RWPE2 (cell line): ENCODE data around the gene ARPC2.

Source experiments
- ATAC-seq: fragments of 200-7000 bp; cut with Tn5 transposase; 3 replicates; pipeline ENCODE4 v1.9.1; 2021; ENCODE audit warnings: low read depth
- DNase-seq: peaks from one replicate; pipeline ENCODE4 v3.0.0-alpha.2; 2020; ENCODE audit warnings: low spot score
- H3K27ac ChIP-seq: fragments of 450-650 bp; 2 replicates; pipeline ENCODE4 v1.5.1; 2017; ENCODE audit warnings: mild to moderate bottlenecking; ENCODE audit not compliant: poor library complexity, severe bottlenecking
- H3K27me3 ChIP-seq: fragments of 250-450 bp; sonication (Bioruptor Pico); 2 replicates; pipeline ENCODE4 v1.5.1; 2021; ENCODE audit warnings: mild to moderate bottlenecking, moderate library complexity; ENCODE audit not compliant: insufficient read depth, poor library complexity, severe bottlenecking
- H3K36me3 ChIP-seq: fragments of 250-450 bp; sonication (Bioruptor Pico); 2 replicates; pipeline ENCODE4 v1.5.1; 2020; ENCODE audit warnings: low read depth, mild to moderate bottlenecking, moderate library complexity
- H3K4me1 ChIP-seq: fragments of 250-450 bp; sonication (Bioruptor Pico); 2 replicates; pipeline ENCODE4 v1.5.1; 2021; ENCODE audit warnings: mild to moderate bottlenecking, moderate library complexity; ENCODE audit not compliant: insufficient read depth, poor library complexity, severe bottlenecking
- H3K4me3 ChIP-seq: fragments of 250-450 bp; sonication (Bioruptor Pico); 2 replicates; pipeline ENCODE4 v1.5.1; 2021; ENCODE audit warnings: mild to moderate bottlenecking, moderate library complexity; ENCODE audit not compliant: severe bottlenecking
- H3K9me3 ChIP-seq: fragments of 250-450 bp; sonication (Bioruptor Pico); 2 replicates; pipeline ENCODE4 v1.5.1; 2021; ENCODE audit warnings: mild to moderate bottlenecking, moderate library complexity; ENCODE audit not compliant: severe bottlenecking
- TF ChIP-seq, protein P1 (sequence below): fragments of 450-650 bp; IDR thresholded peaks from one replicate; pipeline ENCODE4 v1.5.1; 2017; ENCODE audit warnings: mild to moderate bottlenecking, moderate library complexity; ENCODE audit not compliant: poor library complexity, severe bottlenecking

Gene ARPC2

DNA sequence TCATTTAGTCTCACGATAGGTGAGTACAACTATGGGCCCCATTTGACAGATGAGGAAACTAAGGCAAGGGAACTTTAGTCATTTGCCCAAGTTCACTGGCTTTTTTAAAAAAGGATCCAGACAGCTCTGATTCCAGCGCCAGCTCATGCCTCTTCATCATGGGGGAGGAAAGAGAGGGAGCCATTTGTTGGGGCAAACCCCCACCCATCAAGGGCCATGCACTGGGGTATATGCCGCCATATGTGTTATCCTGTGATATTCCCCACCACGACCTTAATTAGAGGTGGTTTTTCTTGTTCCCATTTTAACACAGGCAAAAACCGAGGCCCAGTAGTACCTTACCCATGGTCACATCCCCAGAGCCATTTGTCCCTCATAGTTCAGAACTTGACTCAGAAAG, 43.2 kb downstream of the ARPC2 start:
- Histone ChIP-seq H3K27ac (no peak overlapping the region), H3K4me3 (no peak overlapping the region), H3K4me1 (no peaks in the 10 kb centered on the region), H3K36me3 (peaks cover 14% of the 10 kb centered on the region), H3K9me3 (no peaks in the 10 kb centered on the region), H3K27me3 (no peaks in the 10 kb centered on the region)
- ATAC-seq (no peak), DNase-seq (no peak)
- TF ChIP-seq, protein P1, sequence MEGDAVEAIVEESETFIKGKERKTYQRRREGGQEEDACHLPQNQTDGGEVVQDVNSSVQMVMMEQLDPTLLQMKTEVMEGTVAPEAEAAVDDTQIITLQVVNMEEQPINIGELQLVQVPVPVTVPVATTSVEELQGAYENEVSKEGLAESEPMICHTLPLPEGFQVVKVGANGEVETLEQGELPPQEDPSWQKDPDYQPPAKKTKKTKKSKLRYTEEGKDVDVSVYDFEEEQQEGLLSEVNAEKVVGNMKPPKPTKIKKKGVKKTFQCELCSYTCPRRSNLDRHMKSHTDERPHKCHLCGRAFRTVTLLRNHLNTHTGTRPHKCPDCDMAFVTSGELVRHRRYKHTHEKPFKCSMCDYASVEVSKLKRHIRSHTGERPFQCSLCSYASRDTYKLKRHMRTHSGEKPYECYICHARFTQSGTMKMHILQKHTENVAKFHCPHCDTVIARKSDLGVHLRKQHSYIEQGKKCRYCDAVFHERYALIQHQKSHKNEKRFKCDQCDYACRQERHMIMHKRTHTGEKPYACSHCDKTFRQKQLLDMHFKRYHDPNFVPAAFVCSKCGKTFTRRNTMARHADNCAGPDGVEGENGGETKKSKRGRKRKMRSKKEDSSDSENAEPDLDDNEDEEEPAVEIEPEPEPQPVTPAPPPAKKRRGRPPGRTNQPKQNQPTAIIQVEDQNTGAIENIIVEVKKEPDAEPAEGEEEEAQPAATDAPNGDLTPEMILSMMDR = no peak

DNA sequence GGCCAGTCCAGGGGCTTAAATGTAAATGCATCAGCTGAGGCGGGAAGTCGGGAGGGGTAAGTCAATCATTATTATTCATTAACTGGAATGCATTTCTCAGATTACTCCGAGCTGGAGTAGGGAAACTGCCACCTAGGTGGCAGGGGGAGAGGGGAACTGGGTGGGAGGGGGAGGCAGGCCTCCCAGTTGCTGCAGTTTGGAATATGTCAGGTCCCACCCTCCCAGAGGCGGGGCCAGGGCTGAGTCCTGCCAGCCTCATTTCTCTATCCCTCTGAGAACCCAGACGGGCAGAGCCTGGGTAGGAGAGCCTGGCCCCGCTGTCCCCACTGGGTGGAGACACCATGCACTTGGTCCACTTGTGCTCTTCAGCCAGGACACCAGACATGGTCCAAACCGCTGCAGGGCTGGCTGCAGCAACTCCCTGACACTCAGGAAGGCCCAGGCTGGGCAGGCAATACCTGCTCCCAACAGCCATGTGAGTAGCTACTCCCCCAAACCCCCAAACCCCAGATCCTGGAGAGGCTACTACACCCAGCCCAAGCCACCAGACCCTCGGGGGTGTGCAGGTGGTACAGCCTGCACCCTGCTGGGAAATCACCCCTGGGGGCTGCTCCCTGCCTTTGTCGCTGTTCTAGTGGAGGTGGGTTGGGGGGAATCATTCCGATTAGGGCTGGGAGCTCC, 43.9 kb downstream of the ARPC2 start, which contains the start of gene GPBAR1:
Gene GPBAR1 (plus strand): TSS at position 274 of the 681 bp plus-strand sequence. CDS start 1,710 bp downstream, outside the sequence.
- H3K4me3 ChIP-seq = no peak within 1 kb of the TSS
- H3K27me3 ChIP-seq = no peaks in the 10 kb centered on the region
- TF ChIP-seq, protein P1 = no peak
- peaks cover 7% of the 10 kb centered on the region for H3K36me3 ChIP-seq
- no peak for DNase-seq
- no peaks in the 10 kb centered on the region for H3K9me3 ChIP-seq
- peak; percentile 13; the same call in 1 of the 3 replicates for ATAC-seq
- no peaks in the 10 kb centered on the region for H3K4me1 ChIP-seq
- no peak within 1 kb of the TSS for H3K27ac ChIP-seq

DNA sequence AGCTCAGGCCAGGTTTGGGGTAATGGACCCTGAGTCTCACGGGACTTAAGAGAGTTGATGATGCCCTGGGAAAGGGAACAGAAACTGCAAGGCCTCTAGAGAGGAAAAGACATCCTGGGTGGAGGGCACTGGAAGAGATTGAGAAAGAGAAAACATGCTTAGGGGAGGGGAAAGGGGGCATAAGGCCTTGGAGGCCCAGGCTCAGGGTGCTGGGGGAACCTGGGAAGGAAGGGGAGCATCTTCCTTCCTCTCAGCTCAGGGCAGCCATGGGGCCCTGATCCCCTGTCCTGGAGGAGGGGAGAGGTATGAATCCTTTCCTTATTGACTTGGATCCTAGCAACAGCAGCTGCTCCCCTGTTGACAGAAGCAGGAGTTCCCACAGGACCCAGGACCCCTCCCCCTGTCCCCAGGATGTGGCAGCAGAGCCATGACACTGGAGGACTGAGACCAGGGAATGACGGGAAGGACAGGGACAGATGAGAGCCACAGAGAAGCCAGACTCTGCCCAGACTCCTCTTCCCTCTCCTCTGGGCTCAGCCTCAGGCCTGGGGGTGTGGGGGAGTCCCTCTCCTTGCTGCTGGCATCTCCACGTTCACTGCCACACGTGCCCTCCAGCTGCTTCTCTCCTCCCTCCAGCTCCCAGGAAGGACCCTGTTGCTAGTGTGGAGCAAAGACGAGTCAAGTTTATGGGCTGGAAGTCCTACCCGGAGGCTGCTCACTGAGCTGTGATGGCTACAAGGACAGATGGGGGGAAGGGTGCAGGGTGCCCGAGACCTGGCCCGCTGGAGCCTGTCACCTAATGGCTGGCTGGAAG, 44.6 kb downstream of the ARPC2 start:
- H3K27me3 ChIP-seq = no peaks in the 10 kb centered on the region
- no peak overlapping the region for H3K27ac ChIP-seq
- no peak for ATAC-seq
- no peaks in the 10 kb centered on the region for H3K4me1 ChIP-seq
- H3K4me3 ChIP-seq = no peak overlapping the region
- H3K9me3 ChIP-seq = no peaks in the 10 kb centered on the region
- H3K36me3 ChIP-seq = no peaks in the 10 kb centered on the region; the same call in 1 of the 2 replicates
- DNase-seq = no peak
- TF ChIP-seq, protein P1 = no peak

GRCh38 chr2:218262237-218262600, 45.2 kb downstream of the ARPC2 start:
- H3K4me3 ChIP-seq = no peak overlapping the region
- H3K27ac ChIP-seq = no peak overlapping the region
- no peaks in the 10 kb centered on the region for H3K4me1 ChIP-seq
- ATAC-seq (no peak), DNase-seq (no peak)
- TF ChIP-seq, protein P1 = no peak
- no peaks in the 10 kb centered on the region for H3K9me3 ChIP-seq
- H3K36me3 ChIP-seq = peaks cover 2% of the 10 kb centered on the region
- H3K27me3 ChIP-seq = no peaks in the 10 kb centered on the region
